8988T (cell line): ENCODE data around the gene HESX1.

Source experiments
- DNase-seq: peaks from one replicate; pipeline ENCODE4 v3.0.0; 2011

The HESX1 gene

GRCh38 chr3:57199895-57200297 lies at the start of gene HESX1:
Gene HESX1, minus strand, starts transcription at chr3:57199978. Its CDS starts 60 bp downstream, at chr3:57199918.
- DNase-seq = no peak

- DNase-seq = no peak
These were observed 45.2 kb upstream of the HESX1 start for GRCh38 chr3:57244946-57245345.

- DNase-seq = no peak
These were observed 35.1 kb upstream of the HESX1 start for GRCh38 chr3:57234613-57235575.

GRCh38 chr3:57233799-57234198 lies 34.0 kb upstream of the HESX1 start:
- DNase-seq = no peak

GRCh38 chr3:57230006-57230405 lies 30.2 kb upstream of the HESX1 start:
- DNase-seq = no peak

GRCh38 chr3:57227930-57228751 lies 28.4 kb upstream of the HESX1 start:
- DNase-seq = peak; percentile 28

- DNase-seq = peak; percentile 98
These were observed 27.6 kb upstream of the HESX1 start, which contains the start of gene APPL1 for GRCh38 chr3:57227204-57227929. Gene APPL1, plus strand, starts transcription at chr3:57227729. Its CDS starts 155 bp downstream, at chr3:57227884.

GRCh38 chr3:57226176-57226575 lies 26.4 kb upstream of the HESX1 start:
- no peak for DNase-seq

- DNase-seq = no peak
These were observed 25.1 kb upstream of the HESX1 start for GRCh38 chr3:57224856-57225255.

- no peak for DNase-seq
These were observed 22.1 kb upstream of the HESX1 start for GRCh38 chr3:57221883-57222282.

- no peak for DNase-seq
These were observed 6.6 kb upstream of the HESX1 start for GRCh38 chr3:57206423-57206822.

- DNase-seq = no peak
These were observed 5.1 kb downstream of the HESX1 start for GRCh38 chr3:57194641-57195040.

- DNase-seq = no peak
These were observed 7.8 kb downstream of the HESX1 start for GRCh38 chr3:57192028-57192427.

- no peak for DNase-seq
These were observed 15.3 kb downstream of the HESX1 start for GRCh38 chr3:57184526-57184925.

- DNase-seq = no peak
These were observed 20.0 kb downstream of the HESX1 start for GRCh38 chr3:57179580-57180410.

GRCh38 chr3:57176045-57176444 lies 23.7 kb downstream of the HESX1 start:
- DNase-seq = no peak

- no peak for DNase-seq
These were observed 26.1 kb downstream of the HESX1 start for GRCh38 chr3:57173687-57174086.

- no peak for DNase-seq
These were observed 28.8 kb downstream of the HESX1 start for GRCh38 chr3:57170946-57171345.

- peak; percentile 79 for DNase-seq
These were observed 29.7 kb downstream of the HESX1 start for GRCh38 chr3:57169872-57170623.

GRCh38 chr3:57169108-57169507 lies 30.7 kb downstream of the HESX1 start:
- no peak for DNase-seq

GRCh38 chr3:57168151-57168550 lies 31.6 kb downstream of the HESX1 start:
- DNase-seq = no peak
